Measurements from ENCODE around the gene ANP32E.

ANP32E gene

DNA sequence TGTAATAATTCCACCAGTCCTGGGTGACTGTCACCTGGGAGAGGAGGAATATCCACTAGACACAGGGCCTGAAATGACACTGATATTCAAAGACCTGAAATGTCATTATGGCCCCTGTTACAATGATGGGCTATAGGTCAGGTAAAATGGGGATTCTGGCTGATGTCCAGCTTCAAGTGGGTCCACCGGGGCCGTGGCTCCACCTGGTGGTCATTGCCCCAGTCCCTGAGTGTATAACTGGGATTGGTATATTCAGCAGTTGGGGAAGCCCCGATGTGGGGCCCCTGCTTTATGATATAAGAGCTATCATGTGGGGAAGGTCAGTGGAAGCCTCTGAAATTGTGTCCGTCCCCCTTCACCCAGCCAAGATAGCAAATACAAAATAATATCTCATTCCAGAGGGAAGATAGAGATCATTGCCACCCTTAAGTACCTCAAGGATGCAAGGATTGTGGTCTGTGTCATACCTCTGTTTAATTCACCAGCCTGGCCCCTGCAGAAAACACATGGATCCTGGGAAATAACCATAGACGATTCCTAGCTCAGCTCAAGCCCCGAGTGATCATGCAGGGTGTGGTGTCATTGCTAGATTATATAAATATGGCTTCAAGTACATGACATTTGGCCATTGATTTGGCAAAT, 66.8 kb downstream of the ANP32E start:
- no peak overlapping the region for H3K4me3 ChIP-seq
- no peaks in the 10 kb centered on the region for H3K9me3 ChIP-seq
- no peak for TF ChIP-seq Cebpa-rat (IDR thresholded peaks at IDR 0.05)
- no peaks in the 10 kb centered on the region for H3K27me3 ChIP-seq
- H3K27ac ChIP-seq, result no peak overlapping the region
- H4K20me1 ChIP-seq, result no peaks in the 10 kb centered on the region
- peaks cover 22% of the 10 kb centered on the region for H3K4me1 ChIP-seq
- no peak overlapping the region for H3K4me2 ChIP-seq
- no peaks in the 10 kb centered on the region for H3K36me3 ChIP-seq
- H3K9ac ChIP-seq, result no peak overlapping the region

Measured in BLaER1 (cell line).